Activated gamma-delta T cell (primary cell): ENCODE data around the gene KPNA4.
"Not testable (repeated sequence)": the region's sequence is repeated elsewhere in the genome, so short reads cannot be mapped to it uniquely, and the experiment has no call there.

Experiments used
- DNase-seq: peaks from one replicate; lab custom pipeline; 2025; lab: John Stamatoyannopoulos, UW
- total RNA-seq, 2 donors: gene quantifications; one replicate each; lab custom pipeline; 2026; lab: John Stamatoyannopoulos, UW

Gene KPNA4
- total RNA-seq = 127 to 134 reads per million in 2 donors

GRCh38 chr3:160565442-160566403 lies at the start of gene KPNA4:
Gene KPNA4, minus strand, starts transcription at chr3:160565571. Its CDS starts 289 bp downstream, at chr3:160565282.
- peak; percentile 92 for DNase-seq

- no peak for DNase-seq
These were observed 48.3 kb upstream of the KPNA4 start for GRCh38 chr3:160613661-160614060.

- no peak for DNase-seq
These were observed 47.2 kb upstream of the KPNA4 start for GRCh38 chr3:160612386-160613075.

- DNase-seq = no peak
These were observed 45.8 kb upstream of the KPNA4 start for GRCh38 chr3:160611141-160611540.

GRCh38 chr3:160608870-160609269 lies 43.5 kb upstream of the KPNA4 start:
- DNase-seq = no peak

GRCh38 chr3:160607826-160608225 lies 42.5 kb upstream of the KPNA4 start:
- DNase-seq = no peak

- no peak for DNase-seq
These were observed 39.9 kb upstream of the KPNA4 start for GRCh38 chr3:160605315-160605714.

- DNase-seq = not testable (repeated sequence)
These were observed 38.5 kb upstream of the KPNA4 start for GRCh38 chr3:160603845-160604244.

- DNase-seq = no peak
These were observed 36.9 kb upstream of the KPNA4 start for GRCh38 chr3:160602259-160602658.

- no peak for DNase-seq
These were observed 35.9 kb upstream of the KPNA4 start for GRCh38 chr3:160601288-160601687.

GRCh38 chr3:160598865-160599264 lies 33.5 kb upstream of the KPNA4 start:
- DNase-seq = no peak

GRCh38 chr3:160588023-160588422 lies 22.7 kb upstream of the KPNA4 start:
- no peak for DNase-seq

GRCh38 chr3:160587105-160587504 lies 21.7 kb upstream of the KPNA4 start:
- no peak for DNase-seq

- DNase-seq = no peak
These were observed 21.3 kb upstream of the KPNA4 start for GRCh38 chr3:160586679-160587078.

GRCh38 chr3:160583451-160583850 lies 18.1 kb upstream of the KPNA4 start:
- no peak for DNase-seq

- DNase-seq = no peak
These were observed 15.6 kb upstream of the KPNA4 start for GRCh38 chr3:160580938-160581337.

GRCh38 chr3:160577556-160578195 lies 12.3 kb upstream of the KPNA4 start:
- no peak for DNase-seq

- no peak for DNase-seq
These were observed 11.7 kb upstream of the KPNA4 start for GRCh38 chr3:160577093-160577492.

GRCh38 chr3:160576621-160577020 lies 11.2 kb upstream of the KPNA4 start:
- DNase-seq = no peak

- DNase-seq = no peak
These were observed 10.2 kb upstream of the KPNA4 start for GRCh38 chr3:160575589-160575988.

- no peak for DNase-seq
These were observed 9.3 kb upstream of the KPNA4 start for GRCh38 chr3:160574636-160575035.

- peak; percentile 5 for DNase-seq
These were observed 8.7 kb upstream of the KPNA4 start for GRCh38 chr3:160573955-160574525.
